SKM-1 treated with dmso at 0.1 percent for 144 hours (cell line): ENCODE measurements around the gene SH2B3.
A peak's percentile ranks its signal among the peaks of the same experiment; 100 is the strongest.
"Not testable (repeated sequence)": the region's sequence is repeated elsewhere in the genome, so short reads cannot be mapped to it uniquely, and the experiment has no call there.

Source experiments
- DNase-seq: peaks from one replicate; lab custom pipeline; 2025; ENCODE audit not compliant: unreplicated experiment; lab: John Stamatoyannopoulos, UW

Gene SH2B3

GRCh38 chr12:111457071-111457470 lies 51.3 kb downstream of the SH2B3 start:
- no peak for DNase-seq

GRCh38 chr12:111457577-111457976 lies 51.9 kb downstream of the SH2B3 start:
- DNase-seq = no peak

GRCh38 chr12:111458546-111459172 lies 52.9 kb downstream of the SH2B3 start:
- no peak for DNase-seq

- DNase-seq = not testable (repeated sequence)
Observed at GRCh38 chr12:111460111-111460510, 54.4 kb downstream of the SH2B3 start.

- DNase-seq = peak; percentile 2
Observed at GRCh38 chr12:111462210-111462769, 56.6 kb downstream of the SH2B3 start.

- no peak for DNase-seq
Observed at GRCh38 chr12:111467092-111467856, 61.6 kb downstream of the SH2B3 start.

- no peak for DNase-seq
Observed at GRCh38 chr12:111467857-111468241, 62.1 kb downstream of the SH2B3 start.

GRCh38 chr12:111469401-111469800 lies 63.7 kb downstream of the SH2B3 start:
- no peak for DNase-seq

GRCh38 chr12:111471236-111471635 lies 65.5 kb downstream of the SH2B3 start:
- DNase-seq = no peak

- no peak for DNase-seq
Observed at GRCh38 chr12:111482462-111482861, 76.7 kb downstream of the SH2B3 start.

GRCh38 chr12:111488271-111488670 lies 82.5 kb downstream of the SH2B3 start:
- DNase-seq = no peak

GRCh38 chr12:111488798-111489197 lies 83.1 kb downstream of the SH2B3 start:
- no peak for DNase-seq

GRCh38 chr12:111492979-111493378 lies 87.3 kb downstream of the SH2B3 start:
- DNase-seq = not testable (repeated sequence)

- no peak for DNase-seq
Observed at GRCh38 chr12:111494676-111495075, 89.0 kb downstream of the SH2B3 start.
